GF-D8 (cell line): ENCODE data around the gene TULP1.

ENCODE experiments used
- DNase-seq: peaks from one replicate; lab custom pipeline; 2025; lab: John Stamatoyannopoulos, UW

The TULP1 gene

GRCh38 chr6:35496841-35497570, 15.7 kb downstream of the TULP1 start, which contains the start of gene TEAD3:
Gene TEAD3 (minus strand): TSS chr6:35497079.
- DNase-seq = no peak

DNA sequence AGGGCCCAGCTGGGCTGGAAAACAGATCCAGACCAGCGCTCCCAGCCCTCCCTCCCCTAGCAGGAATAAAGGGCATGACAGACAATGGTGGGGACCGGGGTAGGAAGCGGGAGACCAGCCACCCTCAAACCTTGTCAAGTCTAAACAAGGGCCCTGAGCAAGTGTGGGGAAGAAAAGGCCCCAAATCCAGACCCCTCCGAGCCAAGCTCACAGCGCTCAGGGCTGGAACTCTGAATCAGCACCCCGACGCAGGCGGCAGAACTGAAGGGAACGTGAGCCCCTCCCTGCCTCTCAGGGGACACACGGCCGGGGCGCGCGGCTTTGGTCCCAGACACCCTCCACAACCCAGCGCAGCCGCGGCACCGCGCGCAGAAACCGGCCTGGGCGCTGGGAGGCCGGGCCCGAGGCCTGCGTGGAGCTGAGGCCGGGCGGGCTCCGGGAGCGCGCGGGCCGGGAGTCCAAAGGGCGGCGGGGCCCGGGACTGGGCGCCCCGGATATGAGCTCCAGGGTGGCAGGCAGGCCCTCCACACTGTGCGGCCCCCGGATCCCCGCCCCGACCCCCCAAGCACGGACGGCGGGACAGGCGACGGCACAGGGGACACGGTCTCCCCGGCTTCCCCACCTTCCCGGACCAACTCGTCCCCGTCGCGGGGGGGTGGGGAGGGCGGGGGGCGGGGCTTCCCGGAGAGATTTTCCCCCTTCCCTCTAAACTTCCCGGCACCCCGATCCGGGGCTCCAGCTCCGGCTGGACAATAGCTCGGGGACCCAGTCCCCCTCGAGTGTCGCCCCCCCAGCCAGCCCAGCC, 16.5 kb downstream of the TULP1 start:
- no peak for DNase-seq

DNA sequence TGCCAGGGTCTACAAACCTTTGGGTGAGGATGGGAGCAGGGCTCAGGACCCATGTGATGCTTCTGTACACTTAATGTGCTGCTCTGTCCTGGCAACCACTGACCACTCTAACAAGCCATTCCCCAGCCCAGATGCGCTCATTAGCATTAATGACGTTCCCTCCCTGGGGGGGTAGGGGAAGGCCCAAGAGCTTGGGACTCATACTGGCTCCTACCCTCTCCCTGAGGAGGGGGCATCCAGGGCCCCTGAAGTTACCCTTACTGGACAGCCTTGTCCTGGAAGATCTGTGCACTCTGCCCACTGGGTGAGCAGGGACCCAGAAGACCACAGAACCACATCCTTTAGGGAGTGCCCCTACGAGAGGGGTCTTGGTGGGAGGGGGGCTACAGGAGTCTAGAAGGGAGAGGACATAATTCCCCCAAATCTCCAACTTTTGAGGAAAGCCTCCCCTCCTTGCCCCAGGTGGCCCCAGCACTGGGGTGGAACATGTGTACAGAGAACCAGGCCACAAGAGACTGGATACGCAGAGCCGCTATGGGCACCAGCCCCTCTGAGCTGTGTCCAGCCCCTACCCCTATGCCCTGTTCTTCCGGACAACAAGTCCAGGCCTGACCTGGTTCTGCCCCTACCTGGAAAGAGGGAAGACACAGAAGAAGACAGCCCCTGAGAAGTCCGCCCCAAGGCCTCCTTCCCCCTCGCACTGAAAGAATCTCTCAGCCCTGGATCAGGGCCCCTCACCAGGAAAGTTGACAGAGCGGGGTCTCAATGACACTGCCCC, 17.2 kb downstream of the TULP1 start:
- no peak for DNase-seq

- peak; percentile 20 for DNase-seq
These were observed 18.5 kb downstream of the TULP1 start for GRCh38 chr6:35494161-35494563.

GRCh38 chr6:35493307-35493983, 19.3 kb downstream of the TULP1 start:
- DNase-seq = no peak

- DNase-seq = peak; percentile 10
These were observed 19.8 kb downstream of the TULP1 start for GRCh38 chr6:35492974-35493284.

GRCh38 chr6:35492258-35492973, 20.3 kb downstream of the TULP1 start:
- DNase-seq = no peak

GRCh38 chr6:35491558-35492257, 21.0 kb downstream of the TULP1 start:
- DNase-seq = no peak

DNA sequence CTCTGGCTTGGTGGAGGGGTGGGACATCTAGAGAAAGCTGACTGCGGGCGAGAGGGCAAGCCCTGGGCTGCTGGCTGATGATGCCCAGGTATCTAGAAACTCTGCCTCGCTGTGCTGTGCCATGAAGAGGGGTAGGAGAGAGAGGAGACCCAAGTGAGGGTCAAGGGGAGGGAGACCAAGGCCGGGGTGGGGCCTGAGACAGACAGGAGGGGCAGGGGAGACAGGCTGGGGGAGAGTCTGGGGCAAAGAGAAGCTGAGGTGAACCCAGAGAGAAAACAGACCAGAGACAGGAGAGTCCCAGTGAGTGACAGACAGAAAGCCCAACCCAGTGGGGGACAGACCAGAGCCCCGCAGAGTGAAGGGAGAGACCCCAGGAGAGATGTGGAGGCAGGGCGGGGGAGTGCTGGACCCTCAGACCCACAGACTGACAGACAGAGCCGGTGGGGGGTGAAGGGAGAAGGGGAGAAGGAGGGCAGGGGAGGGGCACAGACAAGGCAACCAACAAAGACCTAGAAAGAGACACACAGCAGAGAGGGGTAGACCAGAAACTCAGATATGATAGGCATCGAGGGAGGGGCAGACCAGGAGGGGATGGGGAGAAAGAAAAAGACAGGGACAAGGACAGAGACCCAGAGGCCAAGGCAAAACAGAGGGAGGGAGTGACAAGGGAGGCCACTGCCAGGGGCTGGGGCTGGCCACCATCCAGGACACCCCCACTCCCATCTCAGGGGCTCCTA, 21.7 kb downstream of the TULP1 start:
- DNase-seq = no peak

GRCh38 chr6:35489995-35490791, 22.5 kb downstream of the TULP1 start:
- DNase-seq = no peak

- DNase-seq = no peak
These were observed 23.6 kb downstream of the TULP1 start for GRCh38 chr6:35489066-35489465.

GRCh38 chr6:35488517-35488862, 24.2 kb downstream of the TULP1 start:
- no peak for DNase-seq

GRCh38 chr6:35487658-35488516, 24.8 kb downstream of the TULP1 start:
- peak; percentile 75 for DNase-seq

DNA sequence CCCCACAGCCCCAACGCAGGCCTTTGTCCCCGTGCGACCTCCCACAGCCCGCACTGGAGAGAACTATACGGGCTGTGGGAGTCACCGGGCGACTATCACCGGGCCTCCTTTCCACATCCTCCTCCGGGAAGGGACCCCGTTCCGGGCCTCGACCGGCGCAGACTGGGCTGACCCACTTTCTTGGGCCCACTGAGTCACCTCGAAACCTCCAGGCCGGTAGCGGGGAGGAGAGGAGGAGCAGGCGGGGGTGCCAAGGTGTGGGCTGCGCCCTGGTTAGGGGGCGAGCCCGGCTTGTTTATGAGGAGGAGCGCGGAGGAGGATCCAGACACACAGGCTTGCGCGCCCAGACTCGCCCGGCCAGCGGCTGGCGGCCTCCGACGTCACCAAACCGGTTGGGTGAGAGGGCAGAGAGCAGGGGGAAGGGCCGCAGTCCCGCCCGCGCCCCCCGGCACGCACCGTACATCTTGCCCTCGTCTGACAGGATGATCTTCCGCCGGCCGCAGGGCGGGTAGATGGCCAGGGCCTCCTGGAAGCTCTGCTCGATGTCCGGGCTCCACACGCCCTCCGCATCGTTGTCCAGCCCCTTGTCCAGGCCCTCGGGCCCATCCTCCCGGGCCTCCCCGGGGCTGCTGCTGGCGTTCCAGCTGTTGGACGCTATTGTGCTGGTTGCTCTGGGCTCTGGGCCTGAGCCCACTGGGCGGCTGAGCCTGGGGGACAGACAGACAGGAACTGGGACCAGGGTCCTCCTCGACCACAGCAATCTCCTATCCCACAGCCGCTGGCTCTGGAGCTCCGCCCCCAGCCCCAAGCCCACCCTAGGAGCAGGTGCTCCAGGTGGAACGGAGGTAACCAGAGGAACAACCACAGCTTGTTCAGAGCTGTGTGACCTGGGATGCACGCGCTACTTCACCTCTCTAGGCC, 26.4 kb downstream of the TULP1 start:
- DNase-seq = no peak

DNA sequence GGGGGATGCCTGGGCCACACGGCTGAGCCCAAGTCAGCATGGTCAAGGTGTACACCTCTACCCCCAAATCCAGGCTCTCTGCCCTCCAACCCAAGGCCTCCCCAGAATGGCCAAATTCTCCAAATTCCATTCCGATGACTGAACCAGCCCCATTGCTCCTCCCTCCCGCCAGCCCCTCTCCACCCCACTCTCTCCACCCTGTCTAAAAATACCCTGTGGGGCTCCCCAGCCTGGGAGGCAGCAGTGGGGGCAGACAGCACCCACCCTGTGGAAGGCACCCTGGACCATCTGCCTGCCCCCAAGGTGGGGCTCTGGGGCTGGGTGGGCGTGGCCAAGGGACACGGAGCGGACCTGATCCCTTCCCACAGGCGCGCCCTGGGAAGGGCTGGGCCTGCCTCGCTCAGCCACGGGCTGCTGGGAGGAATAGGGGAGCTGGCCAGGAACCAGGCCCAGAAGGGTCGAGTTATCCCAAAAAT, 27.3 kb downstream of the TULP1 start:
- DNase-seq = no peak

DNA sequence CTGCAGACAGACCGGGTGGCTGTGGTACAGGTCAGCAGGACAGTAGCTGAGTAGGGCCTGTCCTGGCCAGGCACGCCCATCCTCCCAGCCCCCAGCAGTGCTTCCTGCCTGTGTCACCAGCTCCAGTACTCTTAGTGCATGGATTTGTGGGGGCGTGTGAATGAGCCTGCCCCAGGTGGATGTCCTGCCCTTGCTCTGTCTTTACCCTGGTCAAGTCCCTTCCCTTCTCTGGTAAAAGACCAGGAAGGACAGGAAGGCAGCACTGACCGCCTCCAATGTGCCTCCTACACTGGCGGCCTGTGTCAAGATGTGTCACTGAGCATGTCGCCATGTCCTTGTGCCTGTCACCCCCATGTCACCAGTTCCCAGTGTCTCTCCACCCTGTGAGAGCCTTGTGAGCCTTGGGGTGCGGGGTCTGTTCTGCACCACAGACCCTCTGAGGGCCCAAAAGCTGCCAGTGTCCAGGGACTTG, 27.7 kb downstream of the TULP1 start:
- DNase-seq = no peak
